NCI-H2107 (cell line): ENCODE results near the gene NUDT4B.
"Not testable (repeated sequence)": the region's sequence is repeated elsewhere in the genome, so short reads cannot be mapped to it uniquely, and the experiment has no call there.

Experiments
- DNase-seq: peaks from one replicate; lab custom pipeline; 2025; lab: John Stamatoyannopoulos, UW

NUDT4B gene

GRCh38 chr1:148738667-148739066 is 9.9 kb upstream of the NUDT4B start:
- not testable (repeated sequence) for DNase-seq

- not testable (repeated sequence) for DNase-seq
Observed at GRCh38 chr1:148743200-148743599, 5.4 kb upstream of the NUDT4B start.

GRCh38 chr1:148743726-148744720 is 4.6 kb upstream of the NUDT4B start:
- DNase-seq, result not testable (repeated sequence)

GRCh38 chr1:148749335-148749681 is 734 bp downstream of the NUDT4B start:
- not testable (repeated sequence) for DNase-seq

- not testable (repeated sequence) for DNase-seq
Observed at GRCh38 chr1:148756231-148756630, 7.7 kb downstream of the NUDT4B start.

GRCh38 chr1:148757446-148757845 is 8.9 kb downstream of the NUDT4B start:
- not testable (repeated sequence) for DNase-seq

GRCh38 chr1:148758412-148758811 is 9.8 kb downstream of the NUDT4B start:
- not testable (repeated sequence) for DNase-seq

- DNase-seq, result not testable (repeated sequence)
Observed at GRCh38 chr1:148758925-148759324, 10.4 kb downstream of the NUDT4B start.

- DNase-seq, result not testable (repeated sequence)
Observed at GRCh38 chr1:148759749-148760148, 11.2 kb downstream of the NUDT4B start.

- not testable (repeated sequence) for DNase-seq
Observed at GRCh38 chr1:148760206-148760605, 11.6 kb downstream of the NUDT4B start.

- not testable (repeated sequence) for DNase-seq
Observed at GRCh38 chr1:148761360-148761759, 12.8 kb downstream of the NUDT4B start.

- not testable (repeated sequence) for DNase-seq
Observed at GRCh38 chr1:148765238-148766019, 16.9 kb downstream of the NUDT4B start.

GRCh38 chr1:148768541-148768940 is 20.0 kb downstream of the NUDT4B start:
- not testable (repeated sequence) for DNase-seq

- DNase-seq, result not testable (repeated sequence)
Observed at GRCh38 chr1:148769495-148769894, 20.9 kb downstream of the NUDT4B start.

GRCh38 chr1:148773690-148774089 is 25.1 kb downstream of the NUDT4B start:
- not testable (repeated sequence) for DNase-seq

- DNase-seq, result not testable (repeated sequence)
Observed at GRCh38 chr1:148774102-148774501, 25.5 kb downstream of the NUDT4B start.

GRCh38 chr1:148775263-148775662 is 26.7 kb downstream of the NUDT4B start:
- DNase-seq, result not testable (repeated sequence)

- DNase-seq, result not testable (repeated sequence)
Observed at GRCh38 chr1:148777649-148778048, 29.1 kb downstream of the NUDT4B start.

- DNase-seq, result not testable (repeated sequence)
Observed at GRCh38 chr1:148780404-148780803, 31.8 kb downstream of the NUDT4B start.

- not testable (repeated sequence) for DNase-seq
Observed at GRCh38 chr1:148791543-148792099, 43.0 kb downstream of the NUDT4B start.

GRCh38 chr1:148793762-148794332 is 45.3 kb downstream of the NUDT4B start:
- DNase-seq, result not testable (repeated sequence)
